HFFc6 (cell line): ENCODE data around the gene POFUT2. TPM values are rescaled to one million over a fixed set of nuclear protein-coding genes. Genes with fewer than 3 reads are reported as not detected.

ENCODE experiments used
- DNase-seq: peaks from one replicate; pipeline ENCODE4 v3.0.0-alpha.2; 2018
- H3K27ac Mint-ChIP-seq: 2 replicates; pipeline ENCODE4 v1.8.0; 2020; ENCODE audit warnings: mild to moderate bottlenecking, mixed read lengths
- H3K27me3 Mint-ChIP-seq: 2 replicates; pipeline ENCODE4 v1.8.0; 2021; ENCODE audit warnings: mild to moderate bottlenecking, moderate library complexity, mixed read lengths; ENCODE audit not compliant: insufficient read depth
- H3K36me3 Mint-ChIP-seq: 2 replicates; pipeline ENCODE4 v1.8.0; 2021; ENCODE audit warnings: low read depth, mixed read lengths
- H3K4me1 Mint-ChIP-seq: 2 replicates; pipeline ENCODE4 v1.8.0; 2020; ENCODE audit warnings: low read depth, mixed read lengths
- H3K4me3 Mint-ChIP-seq: 2 replicates; pipeline ENCODE4 v1.8.0; 2020; ENCODE audit warnings: mild to moderate bottlenecking, moderate library complexity, mixed read lengths
- H3K9me3 Mint-ChIP-seq: 2 replicates; pipeline ENCODE4 v1.8.0; 2020; ENCODE audit warnings: mild to moderate bottlenecking, mixed read lengths
- CTCF ChIP-seq: fragments of 200-600 bp; sonication (generic); IDR thresholded peaks from 2 replicates; pipeline ENCODE4 v1.5.0; 2021; ENCODE audit warnings: antibody characterized with exemption, mild to moderate bottlenecking
- total RNA-seq, 6 experiments: library from RNA; stranded (reverse); fragmentation: NEBNext Ultra II Directional; extraction: Animal tissue kit (Norgen Biotek cat#: 25700); gene quantifications; 2 replicates in 1 of 6; 3 replicates in 5 of 6; pipeline ENCODE4 v1.2.3, GENCODE V29; 2021

POFUT2 gene
- total RNA-seq, 6 experiments from 2014 or later = 78.2 to 112 (median 80.3) TPM

DNA sequence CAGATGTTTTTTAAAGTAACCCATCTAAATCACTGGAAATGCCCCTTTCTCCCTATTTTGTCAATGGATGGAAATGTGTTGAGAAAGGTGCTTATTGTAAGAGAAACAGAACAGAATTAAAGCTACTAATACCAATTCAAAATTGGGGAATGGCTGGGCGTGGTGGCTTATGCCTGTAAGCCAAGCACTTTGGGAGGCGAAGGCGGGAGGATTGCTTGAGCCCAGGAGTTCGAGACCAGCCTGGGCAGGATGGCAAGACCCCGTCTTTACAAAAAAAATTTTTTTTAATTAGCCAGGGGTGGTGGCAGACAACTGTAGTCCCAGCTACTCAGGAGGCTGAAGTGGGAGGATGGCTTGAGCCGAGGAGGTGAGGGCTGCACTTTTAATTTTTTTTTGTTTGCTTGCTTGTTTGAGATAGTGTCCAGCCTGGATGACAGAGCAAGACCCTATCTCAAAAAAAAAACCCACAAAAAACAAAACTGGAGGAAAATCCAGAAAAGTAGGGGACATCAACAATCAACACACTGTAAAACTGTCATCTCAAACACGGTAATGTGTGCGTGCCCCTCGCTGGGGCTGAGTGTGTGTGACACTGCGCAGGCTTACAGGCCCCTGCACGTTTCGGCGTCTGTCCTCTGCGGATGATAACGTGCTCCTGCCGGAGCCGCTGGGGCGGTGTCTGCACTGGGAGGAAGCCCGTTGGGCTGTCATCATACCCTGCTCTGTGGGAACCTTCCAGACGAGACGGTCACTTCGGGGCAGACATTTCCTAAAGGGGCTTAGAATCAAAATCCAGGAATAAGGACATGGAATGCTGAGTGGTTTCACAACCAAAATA, 11.6 kb upstream of the POFUT2 start:
- Mint-ChIP-seq H3K4me3 (no peak overlapping the region), H3K9me3 (peaks cover 10% of the 10 kb centered on the region; the same call in 1 of the 2 replicates), H3K27ac (no peak overlapping the region), H3K4me1 (peaks cover 40% of the 10 kb centered on the region), H3K27me3 (peaks cover 3% of the 10 kb centered on the region; the same call in 1 of the 2 replicates), H3K36me3 (peaks cover 13% of the 10 kb centered on the region)
- no peak for TF ChIP-seq CTCF
- no peak for DNase-seq

- H3K27me3 Mint-ChIP-seq = peaks cover 6% of the 10 kb centered on the region; the same call in 1 of the 2 replicates
- TF ChIP-seq CTCF = no peak
- peaks cover 53% of the 10 kb centered on the region for H3K4me1 Mint-ChIP-seq
- no peak overlapping the region for H3K27ac Mint-ChIP-seq
- no peak overlapping the region for H3K4me3 Mint-ChIP-seq
- peaks cover 13% of the 10 kb centered on the region for H3K36me3 Mint-ChIP-seq
- peaks cover 10% of the 10 kb centered on the region; the same call in 1 of the 2 replicates for H3K9me3 Mint-ChIP-seq
- DNase-seq = no peak
Measured at GRCh38 chr21:45297869-45298268, 10.2 kb upstream of the POFUT2 start.

- no peak for DNase-seq
- Mint-ChIP-seq H3K36me3 (peaks cover 13% of the 10 kb centered on the region), H3K4me1 (peaks cover 58% of the 10 kb centered on the region), H3K27ac (no peak overlapping the region), H3K9me3 (peaks cover 10% of the 10 kb centered on the region; the same call in 1 of the 2 replicates), H3K4me3 (no peak overlapping the region), H3K27me3 (peaks cover 6% of the 10 kb centered on the region; the same call in 1 of the 2 replicates)
- TF ChIP-seq CTCF = no peak
Measured at GRCh38 chr21:45297329-45297728, 9.6 kb upstream of the POFUT2 start.

GRCh38 chr21:45296638-45297037, 8.9 kb upstream of the POFUT2 start:
- peak overlapping the region; percentile 92 for H3K27ac Mint-ChIP-seq
- H3K27me3 Mint-ChIP-seq = peaks cover 6% of the 10 kb centered on the region; the same call in 1 of the 2 replicates
- peaks cover 10% of the 10 kb centered on the region; the same call in 1 of the 2 replicates for H3K9me3 Mint-ChIP-seq
- peak overlapping the region; percentile 74 for H3K4me3 Mint-ChIP-seq
- no peak for TF ChIP-seq CTCF
- H3K4me1 Mint-ChIP-seq = peaks cover 60% of the 10 kb centered on the region
- DNase-seq = no peak
- H3K36me3 Mint-ChIP-seq = peaks cover 13% of the 10 kb centered on the region

GRCh38 chr21:45295576-45296365, 8.1 kb upstream of the POFUT2 start:
- peak; percentile 89 for DNase-seq
- peaks cover 65% of the 10 kb centered on the region for H3K4me1 Mint-ChIP-seq
- TF ChIP-seq CTCF = no peak

More at GRCh38 chr21:45295576-45296365, 8.1 kb upstream of the POFUT2 start:
- H3K36me3 Mint-ChIP-seq = peaks cover 15% of the 10 kb centered on the region
- H3K4me3 Mint-ChIP-seq = peak overlapping the region; percentile 74
- H3K9me3 Mint-ChIP-seq = peaks cover 10% of the 10 kb centered on the region; the same call in 1 of the 2 replicates
- peak overlapping the region; percentile 92 for H3K27ac Mint-ChIP-seq
- H3K27me3 Mint-ChIP-seq = peaks cover 6% of the 10 kb centered on the region
